NK-92 (cell line): ENCODE data around the gene GOLGA8S.
"Not testable (repeated sequence)": the region's sequence is repeated elsewhere in the genome, so short reads cannot be mapped to it uniquely, and the experiment has no call there.

Experiments used
- DNase-seq: peaks from one replicate; lab custom pipeline; 2025; ENCODE audit not compliant: unreplicated experiment; lab: John Stamatoyannopoulos, UW

The GOLGA8S gene

GRCh38 chr15:23397779-23398178 is 43.2 kb downstream of the GOLGA8S start:
- no peak for DNase-seq

GRCh38 chr15:23398357-23398756 is 43.8 kb downstream of the GOLGA8S start:
- not testable (repeated sequence) for DNase-seq

DNA sequence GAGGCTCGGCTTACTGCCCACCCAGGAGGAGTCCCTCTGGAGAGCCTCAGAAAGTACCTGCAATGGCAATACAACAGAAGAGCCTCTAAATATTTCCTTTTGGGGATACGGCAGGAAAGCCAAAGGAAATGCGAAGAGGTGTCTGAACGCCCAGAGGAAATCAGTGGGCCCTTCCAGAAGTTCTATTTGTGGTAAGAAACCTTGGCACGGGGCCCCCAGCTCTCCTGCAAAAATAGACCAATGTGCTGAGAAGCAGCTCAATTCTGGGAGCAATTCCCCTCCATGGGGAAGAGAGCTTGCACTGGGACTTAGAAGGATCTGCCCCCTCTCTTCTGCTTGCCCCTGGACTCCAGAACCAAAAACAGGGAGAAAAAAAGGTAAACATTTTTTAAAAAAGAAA is 44.7 kb downstream of the GOLGA8S start:
- not testable (repeated sequence) for DNase-seq

DNA sequence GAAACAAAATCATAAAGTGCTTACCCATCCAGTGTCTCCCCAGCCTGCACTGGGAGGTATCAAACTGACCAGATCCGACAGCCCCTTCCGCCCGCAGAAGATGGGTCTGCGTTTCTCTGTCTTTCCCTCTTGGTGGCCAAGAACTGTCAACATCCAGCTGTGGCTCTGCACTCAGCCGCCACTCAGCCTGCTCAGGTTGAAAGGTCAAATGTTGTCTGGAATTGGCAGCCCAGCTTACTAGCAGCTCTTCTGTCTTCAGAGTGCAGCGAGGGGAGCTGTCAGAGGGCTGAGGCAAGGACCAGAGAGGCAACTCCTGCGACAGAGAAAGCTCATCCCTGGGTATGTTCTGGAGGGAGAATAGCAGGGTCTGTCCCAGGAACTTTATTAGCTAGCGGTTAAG is 47.1 kb downstream of the GOLGA8S start:
- no peak for DNase-seq

GRCh38 chr15:23402140-23402539 is 47.6 kb downstream of the GOLGA8S start:
- no peak for DNase-seq

- no peak for DNase-seq
These were observed 48.0 kb downstream of the GOLGA8S start for GRCh38 chr15:23402544-23402943.

DNA sequence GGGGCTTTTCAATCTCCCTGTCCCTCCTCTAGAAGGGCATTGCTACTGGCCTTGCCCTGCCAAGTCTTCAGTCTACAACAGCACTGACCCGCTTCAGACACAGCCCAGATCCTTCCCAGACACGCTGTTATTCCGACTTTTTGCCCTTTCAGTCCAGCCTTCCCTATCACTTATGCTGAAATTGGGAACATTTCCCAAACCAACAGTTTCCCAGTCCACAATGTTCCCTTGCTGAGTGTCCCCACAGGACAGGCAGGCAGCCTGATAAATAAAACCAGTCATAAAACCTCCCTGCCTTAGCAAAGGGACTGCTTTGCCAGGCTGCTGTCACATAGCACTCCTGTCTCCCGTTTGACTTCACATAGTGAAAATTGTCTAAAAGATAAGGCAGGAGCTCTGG is 49.0 kb downstream of the GOLGA8S start:
- no peak for DNase-seq

DNA sequence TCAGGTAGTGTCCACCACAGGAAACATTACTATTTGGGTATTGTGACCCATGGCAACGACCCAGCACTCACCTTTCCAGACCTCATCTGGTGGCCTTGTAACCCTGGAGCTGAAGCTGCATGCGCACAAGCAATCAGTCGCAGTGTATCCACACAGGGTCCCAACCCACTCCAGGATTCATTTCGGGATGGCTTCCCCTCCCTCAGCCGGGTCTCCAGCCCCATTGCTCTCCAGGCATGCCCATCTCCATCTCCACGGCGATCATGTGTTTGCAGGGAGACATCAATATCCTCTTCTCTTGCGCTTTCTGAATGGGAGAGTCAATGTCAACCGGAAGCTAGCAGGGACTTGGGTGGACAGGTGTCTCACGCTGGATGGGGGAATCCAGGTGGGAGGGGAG is 57.3 kb downstream of the GOLGA8S start:
- DNase-seq: no peak

DNA sequence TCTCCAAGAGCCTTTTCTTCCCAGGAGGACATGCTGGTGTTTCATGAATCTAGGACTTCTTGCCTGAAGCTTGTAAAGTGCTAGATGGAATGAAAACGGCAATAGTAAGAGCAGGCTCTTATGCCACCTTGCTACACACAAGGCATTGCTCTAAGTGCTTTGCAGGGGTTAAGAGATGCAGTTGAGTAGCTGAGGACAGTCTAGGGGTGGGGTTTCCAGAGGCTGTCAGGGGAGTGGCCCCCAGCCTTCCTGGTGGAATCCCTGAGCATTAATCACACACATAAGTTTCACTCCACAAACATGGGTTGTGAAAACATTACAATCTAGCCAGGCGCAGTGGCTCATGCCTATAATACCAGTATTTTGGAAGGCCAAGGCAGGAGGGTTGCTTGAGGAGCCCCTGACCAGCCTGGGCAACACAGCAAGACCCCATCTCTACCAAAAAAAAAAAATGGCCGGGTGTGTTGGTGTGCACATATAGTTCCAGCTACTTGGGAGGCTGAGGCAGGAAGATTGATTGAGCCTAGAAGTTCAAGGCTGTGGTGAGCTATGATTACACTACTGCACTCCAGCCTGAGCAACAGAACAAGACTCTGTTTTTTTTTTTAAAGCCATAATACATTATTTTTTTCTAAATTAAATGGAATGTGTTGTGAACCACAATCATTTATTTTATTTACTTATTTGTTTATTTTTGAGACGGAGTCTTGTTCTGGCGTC is 58.5 kb downstream of the GOLGA8S start:
- DNase-seq: not testable (repeated sequence)
